ENCODE measurements around the gene UQCR10.

Gene UQCR10

GRCh38 chr22:29782061-29782845 lies 15.1 kb downstream of the UQCR10 start:
- Histone ChIP-seq H3K9me3 (ENCODE audit: low read length) (no peaks in the 10 kb centered on the region), H3K36me3 (ENCODE audit: insufficient read depth, low read length) (no peaks in the 10 kb centered on the region), H2AFZ (ENCODE audit: low read depth, low read length) (no peak overlapping the region), H3K27me3 (ENCODE audit: insufficient read depth, low read length) (no peaks in the 10 kb centered on the region), H3K4me1 (ENCODE audit: insufficient read depth, low read length) (peaks cover 28% of the 10 kb centered on the region), H3K4me3 (ENCODE audit: low read length) (no peak overlapping the region)

GRCh38 chr22:29784451-29785361 lies 17.5 kb downstream of the UQCR10 start:
- no peaks in the 10 kb centered on the region for H3K27me3 ChIP-seq (ENCODE audit: insufficient read depth, low read length)
- H3K9me3 ChIP-seq (ENCODE audit: low read length): no peaks in the 10 kb centered on the region
- H3K4me3 ChIP-seq (ENCODE audit: low read length): no peak overlapping the region
- H3K4me1 ChIP-seq (ENCODE audit: insufficient read depth, low read length): peaks cover 12% of the 10 kb centered on the region
- no peak overlapping the region for H2AFZ ChIP-seq (ENCODE audit: low read depth, low read length)
- H3K36me3 ChIP-seq (ENCODE audit: insufficient read depth, low read length): peaks cover 20% of the 10 kb centered on the region

- peaks cover 32% of the 10 kb centered on the region for H3K36me3 ChIP-seq (ENCODE audit: insufficient read depth, low read length)
- no peaks in the 10 kb centered on the region for H3K9me3 ChIP-seq (ENCODE audit: low read length)
- peaks cover 3% of the 10 kb centered on the region for H3K4me1 ChIP-seq (ENCODE audit: insufficient read depth, low read length)
- H3K4me3 ChIP-seq (ENCODE audit: low read length): no peak overlapping the region
- H3K27me3 ChIP-seq (ENCODE audit: insufficient read depth, low read length): no peaks in the 10 kb centered on the region
- no peak overlapping the region for H2AFZ ChIP-seq (ENCODE audit: low read depth, low read length)
Measured at GRCh38 chr22:29786031-29786430, 18.9 kb downstream of the UQCR10 start.

- peaks cover 41% of the 10 kb centered on the region for H3K36me3 ChIP-seq (ENCODE audit: insufficient read depth, low read length)
- H3K4me1 ChIP-seq (ENCODE audit: insufficient read depth, low read length): no peaks in the 10 kb centered on the region
Measured at GRCh38 chr22:29787371-29787980, 20.3 kb downstream of the UQCR10 start.

GRCh38 chr22:29788339-29789279 lies 21.4 kb downstream of the UQCR10 start:
- Histone ChIP-seq H2AFZ (ENCODE audit: low read depth, low read length) (no peak overlapping the region), H3K27me3 (ENCODE audit: insufficient read depth, low read length) (no peaks in the 10 kb centered on the region), H3K9me3 (ENCODE audit: low read length) (no peaks in the 10 kb centered on the region), H3K4me3 (ENCODE audit: low read length) (no peak overlapping the region), H3K36me3 (ENCODE audit: insufficient read depth, low read length) (peaks cover 52% of the 10 kb centered on the region), H3K4me1 (ENCODE audit: insufficient read depth, low read length) (no peaks in the 10 kb centered on the region)

More at GRCh38 chr22:29787371-29787980, 20.3 kb downstream of the UQCR10 start:
- no peaks in the 10 kb centered on the region for H3K27me3 ChIP-seq (ENCODE audit: insufficient read depth, low read length)
- no peaks in the 10 kb centered on the region for H3K9me3 ChIP-seq (ENCODE audit: low read length)
- H3K4me3 ChIP-seq (ENCODE audit: low read length): no peak overlapping the region
- H2AFZ ChIP-seq (ENCODE audit: low read depth, low read length): no peak overlapping the region

GRCh38 chr22:29790061-29790460 lies 22.9 kb downstream of the UQCR10 start:
- Histone ChIP-seq H3K27me3 (ENCODE audit: insufficient read depth, low read length) (no peaks in the 10 kb centered on the region), H3K4me1 (ENCODE audit: insufficient read depth, low read length) (no peaks in the 10 kb centered on the region), H3K4me3 (ENCODE audit: low read length) (no peak overlapping the region), H3K9me3 (ENCODE audit: low read length) (no peaks in the 10 kb centered on the region), H3K36me3 (ENCODE audit: insufficient read depth, low read length) (peaks cover 60% of the 10 kb centered on the region), H2AFZ (ENCODE audit: low read depth, low read length) (no peak overlapping the region)

GRCh38 chr22:29793396-29793795 lies 26.2 kb downstream of the UQCR10 start:
- Histone ChIP-seq H3K9me3 (ENCODE audit: low read length) (no peaks in the 10 kb centered on the region), H2AFZ (ENCODE audit: low read depth, low read length) (no peak overlapping the region), H3K27me3 (ENCODE audit: insufficient read depth, low read length) (no peaks in the 10 kb centered on the region), H3K4me3 (ENCODE audit: low read length) (no peak overlapping the region), H3K4me1 (ENCODE audit: insufficient read depth, low read length) (no peaks in the 10 kb centered on the region), H3K36me3 (ENCODE audit: insufficient read depth, low read length) (peaks cover 75% of the 10 kb centered on the region)

GRCh38 chr22:29795663-29796062 lies 28.5 kb downstream of the UQCR10 start:
- Histone ChIP-seq H3K4me1 (ENCODE audit: insufficient read depth, low read length) (no peaks in the 10 kb centered on the region), H3K9me3 (ENCODE audit: low read length) (no peaks in the 10 kb centered on the region), H3K36me3 (ENCODE audit: insufficient read depth, low read length) (peaks cover 72% of the 10 kb centered on the region), H3K27me3 (ENCODE audit: insufficient read depth, low read length) (no peaks in the 10 kb centered on the region), H3K4me3 (ENCODE audit: low read length) (no peak overlapping the region), H2AFZ (ENCODE audit: low read depth, low read length) (no peak overlapping the region)

GRCh38 chr22:29797351-29797750 lies 30.2 kb downstream of the UQCR10 start:
- Histone ChIP-seq H3K27me3 (ENCODE audit: insufficient read depth, low read length) (no peaks in the 10 kb centered on the region), H3K36me3 (ENCODE audit: insufficient read depth, low read length) (peaks cover 76% of the 10 kb centered on the region), H3K4me1 (ENCODE audit: insufficient read depth, low read length) (no peaks in the 10 kb centered on the region), H3K9me3 (ENCODE audit: low read length) (no peaks in the 10 kb centered on the region), H2AFZ (ENCODE audit: low read depth, low read length) (no peak overlapping the region), H3K4me3 (ENCODE audit: low read length) (no peak overlapping the region)

- Histone ChIP-seq H3K27me3 (ENCODE audit: insufficient read depth, low read length) (no peaks in the 10 kb centered on the region), H3K9me3 (ENCODE audit: low read length) (no peaks in the 10 kb centered on the region), H2AFZ (ENCODE audit: low read depth, low read length) (no peak overlapping the region), H3K4me1 (ENCODE audit: insufficient read depth, low read length) (no peaks in the 10 kb centered on the region), H3K4me3 (ENCODE audit: low read length) (no peak overlapping the region), H3K36me3 (ENCODE audit: insufficient read depth, low read length) (peaks cover 69% of the 10 kb centered on the region)
Measured at GRCh38 chr22:29798318-29798717, 31.1 kb downstream of the UQCR10 start.

GRCh38 chr22:29798801-29799200 lies 31.6 kb downstream of the UQCR10 start:
- no peaks in the 10 kb centered on the region for H3K9me3 ChIP-seq (ENCODE audit: low read length)
- peaks cover 69% of the 10 kb centered on the region for H3K36me3 ChIP-seq (ENCODE audit: insufficient read depth, low read length)
- no peaks in the 10 kb centered on the region for H3K4me1 ChIP-seq (ENCODE audit: insufficient read depth, low read length)
- H3K4me3 ChIP-seq (ENCODE audit: low read length): no peak overlapping the region
- H2AFZ ChIP-seq (ENCODE audit: low read depth, low read length): no peak overlapping the region
- no peaks in the 10 kb centered on the region for H3K27me3 ChIP-seq (ENCODE audit: insufficient read depth, low read length)

GRCh38 chr22:29799217-29799680 lies 32.1 kb downstream of the UQCR10 start:
- peaks cover 72% of the 10 kb centered on the region for H3K36me3 ChIP-seq (ENCODE audit: insufficient read depth, low read length)
- no peaks in the 10 kb centered on the region for H3K9me3 ChIP-seq (ENCODE audit: low read length)
- H3K27me3 ChIP-seq (ENCODE audit: insufficient read depth, low read length): no peaks in the 10 kb centered on the region
- no peak overlapping the region for H3K4me3 ChIP-seq (ENCODE audit: low read length)
- no peak overlapping the region for H2AFZ ChIP-seq (ENCODE audit: low read depth, low read length)
- no peaks in the 10 kb centered on the region for H3K4me1 ChIP-seq (ENCODE audit: insufficient read depth, low read length)

Data from neuron (in vitro differentiated cells).